ENCODE results near the gene RPP25. TPM values are rescaled to one million over a fixed set of nuclear protein-coding genes. Genes with fewer than 3 reads are reported as not detected.
"Not testable (repeated sequence)": the region's sequence is repeated elsewhere in the genome, so short reads cannot be mapped to it uniquely, and the experiment has no call there.

RPP25 gene
- total and polyA plus RNA-seq, 4 donors: 2.7 to 6.5 (median 4.7) TPM

DNA sequence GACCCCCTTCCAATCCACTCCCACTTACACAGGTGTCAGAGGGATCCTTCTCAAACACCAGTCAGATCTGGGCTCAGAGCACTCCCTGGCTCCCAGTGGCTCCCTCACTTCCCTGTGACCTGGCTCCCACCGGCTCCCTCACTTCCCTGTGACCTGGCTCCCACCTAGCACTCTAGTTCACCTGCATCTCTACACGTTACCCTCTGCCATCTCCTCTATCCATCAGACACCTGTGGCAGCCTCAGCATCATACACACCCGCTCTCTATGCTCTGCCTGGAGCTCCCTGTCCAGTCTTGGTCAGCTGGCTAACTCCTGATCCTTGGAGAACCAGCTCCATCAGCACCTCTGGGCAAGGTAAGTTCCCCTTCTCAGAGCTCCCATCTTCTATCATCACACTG lies 5.6 kb downstream of the RPP25 start:
- WGBS, 2 donors: 61 to 67% methylated on average over 3 of the region's 3 CpGs
- Histone ChIP-seq H3K27me3 (ENCODE audit: control insufficient read depth in 1 of 2, insufficient read depth in 2 of 2, low read length in 1 of 2) (no peaks in the 10 kb centered on the region), H3K4me3 (ENCODE audit: low read length in 2 of 2) (no peak overlapping the region), H3K36me3 (ENCODE audit: control insufficient read depth in 1 of 2, insufficient read depth in 2 of 2, low read length in 1 of 2) (no peaks in the 10 kb centered on the region), H3K9me3 (ENCODE audit: control insufficient read depth, low read length) (no peaks in the 10 kb centered on the region), H3K27ac (ENCODE audit: low read depth in 1 of 2, low read length in 2 of 2) (no peak overlapping the region), H3K4me1 (ENCODE audit: control insufficient read depth in 1 of 2, insufficient read depth in 2 of 2, low read length in 2 of 2) (no peaks in the 10 kb centered on the region)
- no peak for DNase-seq
- no peak for ATAC-seq (ENCODE audit: low FRiP score)
- intact Hi-C loops (cut with DNase I): loop anchor here (2.0 to 10.0 kb wide), 4 partner anchors 44 to 316 kb away; partner anchors contain the start of gene FAM219B (in 1 of the 2)

DNA sequence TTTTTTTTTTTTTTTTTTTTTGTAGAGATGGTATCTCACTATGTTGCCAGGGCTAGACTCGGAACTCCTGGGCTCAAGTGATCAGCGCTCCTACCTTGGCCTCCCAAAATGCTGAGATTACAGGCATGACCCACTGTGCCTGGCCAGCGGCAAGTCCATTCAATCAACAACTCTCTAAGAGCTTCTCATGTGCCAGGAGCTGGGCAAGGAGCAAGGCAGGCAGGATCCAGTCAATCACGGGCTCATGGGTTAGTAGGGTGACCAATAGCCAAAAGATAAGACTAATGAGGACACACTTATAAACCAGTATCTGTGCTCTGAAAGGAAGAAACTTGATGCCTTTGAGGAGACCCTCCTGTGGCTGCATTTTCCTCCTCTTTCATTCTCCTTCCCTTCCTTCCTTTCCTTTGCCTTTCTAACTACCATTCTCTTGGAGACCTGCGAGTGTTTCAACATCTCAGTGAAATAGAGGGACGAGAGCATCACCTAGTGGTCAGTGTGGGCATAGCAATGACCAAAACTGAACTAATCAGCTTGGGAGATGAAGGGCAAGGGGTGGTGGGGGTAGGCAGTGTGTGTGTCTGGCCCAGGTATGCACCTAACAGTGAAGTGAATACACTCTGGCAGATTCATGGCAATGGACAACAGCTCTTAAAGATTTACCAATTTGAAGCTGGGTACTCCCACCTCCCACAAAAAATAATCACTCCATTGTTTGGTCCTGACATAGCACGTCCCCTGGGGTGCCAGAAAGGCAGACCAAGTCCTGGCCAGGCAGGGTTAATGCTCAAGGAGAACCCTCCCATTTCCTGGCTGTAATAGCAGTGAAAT lies 6.3 kb downstream of the RPP25 start:
- Histone ChIP-seq H3K4me1 (ENCODE audit: control insufficient read depth in 1 of 2, insufficient read depth in 2 of 2, low read length in 2 of 2) (no peaks in the 10 kb centered on the region), H3K27ac (ENCODE audit: low read depth in 1 of 2, low read length in 2 of 2) (no peak overlapping the region), H3K27me3 (ENCODE audit: control insufficient read depth in 1 of 2, insufficient read depth in 2 of 2, low read length in 1 of 2) (no peaks in the 10 kb centered on the region), H3K9me3 (ENCODE audit: control insufficient read depth, low read length) (no peaks in the 10 kb centered on the region), H3K4me3 (ENCODE audit: low read length in 2 of 2) (no peak overlapping the region), H3K36me3 (ENCODE audit: control insufficient read depth in 1 of 2, insufficient read depth in 2 of 2, low read length in 1 of 2) (no peaks in the 10 kb centered on the region)
- intact Hi-C loops (cut with DNase I): loop anchor here (2.0 to 10.0 kb wide), 4 partner anchors 43 to 315 kb away; partner anchors contain the start of gene FAM219B (in 1 of the 2)
- ATAC-seq (ENCODE audit: low FRiP score): peak; percentile 86
- peak; percentile 76 to 81 for DNase-seq
- WGBS, 2 donors: 27 to 34% methylated on average over 7 of the region's 7 CpGs

DNA sequence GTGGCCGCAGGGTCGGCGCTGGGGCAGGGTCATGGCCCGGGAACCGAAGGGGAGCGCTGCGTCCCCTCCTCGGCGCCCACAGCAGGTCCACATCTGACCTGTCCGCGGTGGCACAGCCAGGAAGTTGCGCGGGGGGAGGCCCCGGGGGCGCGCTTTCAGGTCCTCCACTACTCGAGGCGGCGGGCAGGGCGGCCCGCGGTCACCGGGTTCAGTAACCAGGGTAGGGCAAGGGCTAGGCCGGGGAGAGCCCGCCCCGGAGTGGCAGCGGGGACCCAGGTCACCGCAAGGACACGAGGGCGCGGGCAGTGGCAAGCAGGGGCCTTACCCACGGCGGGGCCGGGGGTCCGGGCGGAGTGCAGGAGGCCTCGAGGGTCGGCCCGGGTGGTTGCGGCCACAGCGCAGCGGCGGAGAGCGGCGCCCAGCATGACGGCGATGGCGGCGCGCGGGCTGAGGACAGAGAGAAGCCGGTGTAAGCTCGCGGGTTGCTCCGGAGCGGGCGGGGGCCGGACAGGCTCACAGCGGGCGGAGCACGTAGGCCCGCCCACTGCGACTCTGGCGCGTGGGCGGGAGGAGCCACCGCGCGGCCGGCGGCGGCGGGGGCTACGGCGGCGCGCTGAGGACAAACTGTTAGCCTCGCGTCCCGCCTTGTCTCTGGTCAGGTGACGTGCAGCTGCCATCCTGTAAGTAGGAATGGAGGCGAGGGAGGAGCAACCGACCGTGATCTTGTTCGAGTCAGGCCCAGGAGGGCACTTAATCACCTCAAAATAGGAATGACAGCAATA lies 18.8 kb downstream of the RPP25 start, which contains the start of gene COX5A:
Gene COX5A (minus strand): TSS at position 484 of the 782 bp plus-strand sequence. CDS start 59 bp downstream, at position 425.
- DNase-seq (peak; percentile 96 to 97), ATAC-seq (ENCODE audit: low FRiP score) (peak; percentile 99)
- peak within 1 kb of the TSS; percentile 65 to 77 for H3K4me3 ChIP-seq (ENCODE audit: low read length in 2 of 2)
- WGBS, 2 donors: 0 to 1% methylated on average over 65 to 85 of the region's 85 CpGs
- no peaks in the 10 kb centered on the region for H3K36me3 ChIP-seq (ENCODE audit: control insufficient read depth in 1 of 2, insufficient read depth in 2 of 2, low read length in 1 of 2)
- intact Hi-C loops (cut with DNase I): loop anchor here (2.0 to 5.0 kb wide), 2 partner anchors 31 to 95 kb away; partner anchors contain the start of genes FAM219B (in 1 of the 2) and ULK3 (in 1 of the 2)
- H3K9me3 ChIP-seq (ENCODE audit: control insufficient read depth, low read length): no peaks in the 10 kb centered on the region
- H3K27ac ChIP-seq (ENCODE audit: low read depth in 1 of 2, low read length in 2 of 2): peak within 1 kb of the TSS in 1 of 2 donors; percentile 49
- no peaks in the 10 kb centered on the region for H3K4me1 ChIP-seq (ENCODE audit: control insufficient read depth in 1 of 2, insufficient read depth in 2 of 2, low read length in 2 of 2)
- H3K27me3 ChIP-seq (ENCODE audit: control insufficient read depth in 1 of 2, insufficient read depth in 2 of 2, low read length in 1 of 2): no peaks in the 10 kb centered on the region

DNA sequence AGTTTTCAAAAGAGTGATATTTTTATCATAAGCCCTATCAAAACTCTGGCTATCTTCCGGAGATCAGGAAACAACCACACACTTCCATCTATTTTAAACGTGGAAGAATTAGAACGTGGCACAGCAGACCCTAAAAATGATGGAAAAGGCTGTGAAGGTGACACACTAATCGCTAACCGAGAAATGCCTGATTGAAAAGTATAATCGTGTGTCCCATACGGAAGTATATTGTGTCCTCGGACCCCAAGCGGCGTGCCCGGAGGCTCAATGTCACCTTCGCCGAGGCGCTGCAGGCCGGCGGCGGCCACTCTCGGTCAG lies 19.3 kb downstream of the RPP25 start:
- H3K27ac ChIP-seq (ENCODE audit: low read depth in 1 of 2, low read length in 2 of 2): peak overlapping the region in 1 of 2 donors; percentile 49
- DNase-seq (no peak), ATAC-seq (ENCODE audit: low FRiP score) (no peak)
- H3K27me3 ChIP-seq (ENCODE audit: control insufficient read depth in 1 of 2, insufficient read depth in 2 of 2, low read length in 1 of 2): no peaks in the 10 kb centered on the region
- H3K4me3 ChIP-seq (ENCODE audit: low read length in 2 of 2): peak overlapping the region; percentile 65 to 77
- H3K4me1 ChIP-seq (ENCODE audit: control insufficient read depth in 1 of 2, insufficient read depth in 2 of 2, low read length in 2 of 2): no peaks in the 10 kb centered on the region
- intact Hi-C loops (cut with DNase I): loop anchor here (2.0 to 5.0 kb wide), 2 partner anchors 30 to 95 kb away; partner anchors contain the start of genes FAM219B (in 1 of the 2) and ULK3 (in 1 of the 2)
- H3K9me3 ChIP-seq (ENCODE audit: control insufficient read depth, low read length): no peaks in the 10 kb centered on the region
- H3K36me3 ChIP-seq (ENCODE audit: control insufficient read depth in 1 of 2, insufficient read depth in 2 of 2, low read length in 1 of 2): no peaks in the 10 kb centered on the region
- WGBS, 2 donors: 0 to 1% methylated on average over 18 of the region's 18 CpGs

DNA sequence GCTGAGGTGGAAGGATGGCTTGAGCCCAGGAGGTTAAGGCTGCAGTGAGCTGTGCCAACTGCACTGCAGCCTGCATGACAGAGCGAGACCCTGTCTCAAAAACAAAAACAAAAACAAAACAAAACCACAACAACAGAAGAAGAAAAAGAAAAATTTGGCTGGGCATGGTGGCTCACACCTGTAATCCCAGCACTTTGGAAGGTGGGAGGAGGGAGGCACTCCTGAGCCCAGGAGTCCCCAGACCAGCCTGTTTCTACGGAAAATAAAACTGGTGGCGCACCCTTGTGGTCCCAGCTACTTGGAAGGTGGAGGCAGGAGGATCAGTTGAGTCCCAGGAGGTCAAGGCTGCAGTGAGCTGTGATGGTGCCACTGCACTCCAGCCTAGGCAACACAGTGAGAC lies 21.4 kb downstream of the RPP25 start:
- 87 to 91% methylated on average over 3 of the region's 3 CpGs for WGBS, 2 donors
- not testable (repeated sequence) for H3K27ac ChIP-seq (ENCODE audit: low read depth in 1 of 2, low read length in 2 of 2); H3K4me1 ChIP-seq (ENCODE audit: control insufficient read depth in 1 of 2, insufficient read depth in 2 of 2, low read length in 2 of 2); H3K27me3 ChIP-seq (ENCODE audit: control insufficient read depth in 1 of 2, insufficient read depth in 2 of 2, low read length in 1 of 2); H3K9me3 ChIP-seq (ENCODE audit: control insufficient read depth, low read length); H3K4me3 ChIP-seq (ENCODE audit: low read length in 2 of 2); DNase-seq; ATAC-seq (ENCODE audit: low FRiP score); H3K36me3 ChIP-seq (ENCODE audit: control insufficient read depth in 1 of 2, insufficient read depth in 2 of 2, low read length in 1 of 2)
- intact Hi-C loops (cut with DNase I): loop anchor here in 1 of 2 donors (5.0 kb wide), 1 partner anchor 93 kb away; the partner anchor contains the start of gene ULK3

GRCh38 chr15:74933573-74933972 lies 23.0 kb downstream of the RPP25 start:
- intact Hi-C loops (cut with DNase I): no loop called here
- H3K4me3 ChIP-seq (ENCODE audit: low read length in 2 of 2): no peak overlapping the region
- DNase-seq (no peak), ATAC-seq (ENCODE audit: low FRiP score) (no peak)
- H3K27ac ChIP-seq (ENCODE audit: low read depth in 1 of 2, low read length in 2 of 2): no peak overlapping the region
- no peaks in the 10 kb centered on the region for H3K9me3 ChIP-seq (ENCODE audit: control insufficient read depth, low read length)
- no peaks in the 10 kb centered on the region for H3K27me3 ChIP-seq (ENCODE audit: control insufficient read depth in 1 of 2, insufficient read depth in 2 of 2, low read length in 1 of 2)
- 64 to 76% methylated on average over 2 of the region's 2 CpGs for WGBS, 2 donors
- no peaks in the 10 kb centered on the region for H3K4me1 ChIP-seq (ENCODE audit: control insufficient read depth in 1 of 2, insufficient read depth in 2 of 2, low read length in 2 of 2)
- H3K36me3 ChIP-seq (ENCODE audit: control insufficient read depth in 1 of 2, insufficient read depth in 2 of 2, low read length in 1 of 2): peaks cover 0 to 5% of the 10 kb centered on the region in 2 donors

DNA sequence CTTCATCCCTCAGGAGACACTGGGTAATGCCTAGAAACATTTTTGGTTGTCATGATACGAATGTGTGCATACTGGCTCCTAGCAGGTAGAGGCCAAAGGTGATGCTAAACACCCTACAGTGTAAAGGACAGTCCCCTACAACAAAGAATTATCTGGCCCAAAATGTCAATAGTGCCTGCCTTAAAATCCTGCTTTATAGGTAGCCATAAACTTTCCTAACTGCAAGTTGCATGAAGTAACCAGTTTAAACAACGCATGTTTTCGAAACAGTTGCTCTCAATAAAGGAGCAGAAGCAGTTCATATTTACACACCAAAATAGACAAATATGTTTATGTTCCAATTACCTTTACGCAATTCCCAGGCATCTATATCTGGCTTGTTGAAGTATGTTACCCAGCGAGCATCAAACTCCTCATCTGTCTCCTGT lies 27.8 kb downstream of the RPP25 start:
- H3K36me3 ChIP-seq (ENCODE audit: control insufficient read depth in 1 of 2, insufficient read depth in 2 of 2, low read length in 1 of 2): peaks cover 0 to 5% of the 10 kb centered on the region in 2 donors
- ATAC-seq (ENCODE audit: low FRiP score): no peak
- 94 to 95% methylated on average over 5 of the region's 5 CpGs for WGBS, 2 donors

GRCh38 chr15:74924525-74924924 lies 32.0 kb downstream of the RPP25 start:
- H3K27ac ChIP-seq (ENCODE audit: low read depth in 1 of 2, low read length in 2 of 2): no peak overlapping the region
- intact Hi-C loops (cut with DNase I): no loop called here
- H3K36me3 ChIP-seq (ENCODE audit: control insufficient read depth in 1 of 2, insufficient read depth in 2 of 2, low read length in 1 of 2): peaks cover 0 to 5% of the 10 kb centered on the region in 2 donors
- WGBS, 2 donors: 94 to 96% methylated on average over 3 of the region's 3 CpGs
- H3K4me1 ChIP-seq (ENCODE audit: control insufficient read depth in 1 of 2, insufficient read depth in 2 of 2, low read length in 2 of 2): no peaks in the 10 kb centered on the region
- H3K27me3 ChIP-seq (ENCODE audit: control insufficient read depth in 1 of 2, insufficient read depth in 2 of 2, low read length in 1 of 2): no peaks in the 10 kb centered on the region
- no peaks in the 10 kb centered on the region for H3K9me3 ChIP-seq (ENCODE audit: control insufficient read depth, low read length)
- DNase-seq (no peak), ATAC-seq (ENCODE audit: low FRiP score) (no peak)
- H3K4me3 ChIP-seq (ENCODE audit: low read length in 2 of 2): no peak overlapping the region

More for the DNA sequence above, 27.8 kb downstream of the RPP25 start:
- Histone ChIP-seq H3K9me3 (ENCODE audit: control insufficient read depth, low read length) (no peaks in the 10 kb centered on the region), H3K27me3 (ENCODE audit: control insufficient read depth in 1 of 2, insufficient read depth in 2 of 2, low read length in 1 of 2) (no peaks in the 10 kb centered on the region), H3K27ac (ENCODE audit: low read depth in 1 of 2, low read length in 2 of 2) (no peak overlapping the region), H3K4me1 (ENCODE audit: control insufficient read depth in 1 of 2, insufficient read depth in 2 of 2, low read length in 2 of 2) (no peaks in the 10 kb centered on the region), H3K4me3 (ENCODE audit: low read length in 2 of 2) (no peak overlapping the region)
- intact Hi-C loops (cut with DNase I): no loop called here
- DNase-seq: no peak
